ENCODE data around the gene SIPA1L3. TPM values are rescaled to one million over a fixed set of nuclear protein-coding genes. Genes with fewer than 3 reads are reported as not detected.

SIPA1L3 gene
- total RNA-seq, 1 donor from 2014 or later, result 17.0 TPM

- DNase-seq (ENCODE audit: low read depth), result no peak
Observed at GRCh38 chr19:37947778-37948177, 40.8 kb downstream of the SIPA1L3 start.

- DNase-seq (ENCODE audit: low read depth), result no peak
Observed at GRCh38 chr19:37948362-37948761, 41.4 kb downstream of the SIPA1L3 start.

DNA sequence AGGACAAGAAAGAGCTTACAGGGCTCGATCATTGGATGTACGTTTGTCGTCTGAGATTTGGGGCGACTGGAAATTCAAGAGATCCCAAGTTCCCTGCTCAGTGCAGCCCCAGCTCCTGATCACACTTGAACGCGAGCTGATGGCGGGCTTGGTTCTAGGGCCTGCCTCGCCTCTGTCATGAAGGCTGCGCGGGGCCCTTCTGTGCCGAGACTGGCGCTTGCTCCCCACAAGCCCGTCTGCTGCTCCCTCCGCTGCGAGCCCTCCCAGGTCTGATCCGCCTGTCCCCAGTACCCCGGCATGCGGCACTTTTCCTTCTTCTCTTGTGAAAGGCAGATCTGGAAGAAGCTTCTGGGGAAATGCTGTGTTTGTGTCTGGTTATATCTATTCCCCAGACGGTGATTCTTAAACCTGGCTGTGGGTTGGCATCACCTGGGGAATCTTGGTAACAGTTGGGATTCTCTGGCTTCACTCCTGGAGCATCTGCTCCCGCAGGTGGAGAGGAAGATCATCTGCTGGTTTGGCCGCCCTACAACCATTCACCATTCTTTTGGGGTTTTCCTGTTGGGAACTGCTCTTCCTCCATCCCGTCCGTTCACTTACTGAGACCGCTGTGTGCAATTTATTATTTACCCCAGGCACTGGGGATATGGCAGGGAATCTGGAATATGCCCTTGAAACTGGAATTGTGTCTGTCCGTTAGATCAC lies 43.6 kb downstream of the SIPA1L3 start:
- DNase-seq (ENCODE audit: low read depth), result no peak

GRCh38 chr19:37951816-37952210 lies 44.8 kb downstream of the SIPA1L3 start:
- no peak for DNase-seq (ENCODE audit: low read depth)

GRCh38 chr19:37953171-37953917 lies 46.3 kb downstream of the SIPA1L3 start:
- DNase-seq (ENCODE audit: low read depth), result no peak

- no peak for DNase-seq (ENCODE audit: low read depth)
Observed at GRCh38 chr19:37953918-37954303, 46.9 kb downstream of the SIPA1L3 start.

DNA sequence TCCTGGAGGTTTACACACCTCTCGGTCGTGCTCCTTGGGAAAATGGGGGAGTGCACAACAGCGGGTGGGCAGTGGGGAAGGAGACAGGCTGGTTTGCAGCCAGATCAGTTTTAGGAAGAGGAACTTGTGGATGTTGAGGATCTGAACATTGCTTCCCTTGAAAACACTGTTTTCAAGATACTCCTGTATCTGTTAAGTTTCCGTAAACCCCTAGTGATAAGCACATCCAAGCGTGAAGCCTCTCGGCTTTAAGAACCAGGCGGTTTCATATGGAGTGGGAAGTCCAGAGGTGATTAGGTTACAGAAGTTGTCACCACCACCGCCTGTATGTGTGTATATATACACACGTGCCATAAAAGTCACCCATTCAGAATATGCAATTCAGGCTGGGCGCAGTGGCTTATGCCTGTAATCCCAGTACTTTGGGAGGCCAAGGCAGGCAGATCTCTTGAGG lies 47.4 kb downstream of the SIPA1L3 start:
- no peak for DNase-seq (ENCODE audit: low read depth)

DNA sequence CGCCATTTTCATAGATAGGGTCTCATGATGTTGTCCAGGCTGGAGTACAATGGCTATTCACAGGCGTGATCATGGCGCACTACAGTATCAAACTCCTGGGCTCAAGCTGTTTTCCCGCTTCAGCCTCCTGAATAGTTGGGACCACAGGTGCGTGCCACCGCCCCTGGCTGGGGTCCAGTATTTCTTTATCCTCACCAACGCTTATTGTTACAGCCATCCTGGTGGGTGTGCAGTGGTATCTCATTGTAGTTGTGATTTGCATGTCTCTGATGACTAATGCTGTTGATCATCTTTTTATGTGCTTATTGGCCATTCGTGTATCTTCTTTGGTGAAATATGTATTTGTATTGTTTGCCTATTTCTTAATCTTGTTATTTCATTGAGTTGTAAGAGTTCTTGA lies 49.0 kb downstream of the SIPA1L3 start:
- DNase-seq (ENCODE audit: low read depth), result no peak

- DNase-seq (ENCODE audit: low read depth), result no peak
Observed at GRCh38 chr19:37957176-37957575, 50.2 kb downstream of the SIPA1L3 start.

DNA sequence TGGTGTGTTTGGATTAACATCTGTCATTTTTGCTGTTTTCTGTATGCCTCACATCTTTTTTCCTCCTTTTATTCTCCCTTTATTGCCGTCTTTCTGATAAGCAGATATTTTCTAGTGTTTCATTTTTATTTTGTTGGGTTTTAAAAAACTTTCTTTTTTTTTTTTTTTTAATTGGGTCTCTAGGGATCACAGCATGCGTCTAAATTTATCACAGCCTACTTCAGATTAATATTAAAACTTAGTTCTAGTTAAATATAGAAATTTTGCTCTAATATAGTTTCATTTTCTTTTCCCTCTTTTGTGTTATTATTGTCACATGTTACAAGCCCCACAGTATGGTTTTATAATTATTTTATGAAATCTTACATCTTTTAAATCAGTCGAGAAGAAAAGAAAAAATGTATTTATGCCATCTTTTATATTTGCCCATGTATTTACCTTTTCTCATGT lies 52.7 kb downstream of the SIPA1L3 start:
- no peak for DNase-seq (ENCODE audit: low read depth)

GRCh38 chr19:37961198-37961597 lies 54.2 kb downstream of the SIPA1L3 start:
- DNase-seq (ENCODE audit: low read depth), result no peak

GRCh38 chr19:37963190-37963936 lies 56.4 kb downstream of the SIPA1L3 start:
- DNase-seq (ENCODE audit: low read depth), result peak; percentile 86

- no peak for DNase-seq (ENCODE audit: low read depth)
Observed at GRCh38 chr19:37964109-37964508, 57.1 kb downstream of the SIPA1L3 start.

- DNase-seq (ENCODE audit: low read depth), result peak; percentile 61
Observed at GRCh38 chr19:37966211-37966661, 59.2 kb downstream of the SIPA1L3 start.

GRCh38 chr19:37966662-37967231 lies 59.7 kb downstream of the SIPA1L3 start:
- DNase-seq (ENCODE audit: low read depth), result peak; percentile 91

DNA sequence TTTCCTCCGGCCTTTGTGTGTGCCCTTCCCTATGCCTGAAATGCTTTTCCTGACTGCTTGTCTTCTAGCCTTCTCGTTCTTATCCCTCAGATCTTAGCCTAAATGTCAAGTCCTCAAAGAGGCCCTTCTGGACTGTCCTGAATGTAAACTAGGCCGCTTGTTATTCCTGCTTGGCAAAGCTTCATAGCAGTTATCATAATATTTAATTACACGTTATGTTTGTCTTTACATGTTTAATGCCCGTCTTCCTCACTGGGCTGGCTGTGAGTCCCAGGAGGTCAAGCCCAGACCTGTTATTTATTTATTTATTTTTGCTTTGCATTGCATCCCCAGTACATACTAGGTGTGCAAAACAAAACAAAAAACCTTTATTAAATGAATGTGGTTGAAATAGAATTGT lies 62.7 kb downstream of the SIPA1L3 start:
- DNase-seq (ENCODE audit: low read depth), result no peak

- DNase-seq (ENCODE audit: low read depth), result no peak
Observed at GRCh38 chr19:37970699-37971098, 63.7 kb downstream of the SIPA1L3 start.

DNA sequence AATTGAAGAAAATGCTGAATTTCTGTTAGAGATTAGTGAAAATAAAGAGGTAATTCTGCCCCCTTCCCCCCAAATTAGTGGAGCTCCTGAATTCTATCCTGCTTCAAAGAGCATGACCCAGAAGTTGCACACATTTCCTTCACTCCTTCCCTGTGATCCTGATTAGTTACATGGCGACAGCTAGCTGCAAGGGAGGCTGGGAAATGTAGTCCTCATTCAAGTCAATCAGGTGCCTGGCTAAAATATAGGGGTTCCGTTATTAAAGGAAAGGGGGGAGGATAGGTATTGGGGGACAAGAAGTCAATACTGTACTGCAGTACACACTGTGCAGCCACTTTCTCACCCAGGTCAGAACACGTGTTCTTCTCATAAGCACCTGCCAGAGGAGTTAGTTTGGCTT lies 65.8 kb downstream of the SIPA1L3 start:
- no peak for DNase-seq (ENCODE audit: low read depth)

- no peak for DNase-seq (ENCODE audit: low read depth)
Observed at GRCh38 chr19:37973666-37974065, 66.7 kb downstream of the SIPA1L3 start.

DNA sequence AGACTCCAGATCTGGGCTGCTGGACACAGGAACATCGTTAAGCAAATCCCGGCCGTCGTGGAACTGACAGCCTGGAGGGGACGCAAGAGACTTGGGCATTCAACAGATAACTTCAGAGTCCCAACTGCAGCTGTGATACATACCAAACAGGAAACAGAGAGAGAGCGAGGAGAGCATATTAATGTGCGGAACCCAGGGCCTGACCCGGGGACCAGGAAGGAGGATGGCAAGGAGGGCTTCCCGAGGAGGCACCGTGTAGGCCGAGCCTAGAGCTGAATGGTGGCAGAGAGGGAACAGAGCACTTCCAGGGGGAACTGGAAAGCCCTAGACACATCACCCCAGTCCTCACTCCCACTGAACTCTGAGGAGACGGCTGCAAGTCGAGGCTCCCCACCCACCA lies 68.1 kb downstream of the SIPA1L3 start:
- DNase-seq (ENCODE audit: low read depth), result no peak
